AG08396 (cell line): ENCODE measurements around the gene NTRK3.

ENCODE experiments used
- DNase-seq: peaks from one replicate; pipeline ENCODE4 v3.0.0; 2012; ENCODE audit warnings: low spot score, mixed read lengths

The NTRK3 gene

DNA sequence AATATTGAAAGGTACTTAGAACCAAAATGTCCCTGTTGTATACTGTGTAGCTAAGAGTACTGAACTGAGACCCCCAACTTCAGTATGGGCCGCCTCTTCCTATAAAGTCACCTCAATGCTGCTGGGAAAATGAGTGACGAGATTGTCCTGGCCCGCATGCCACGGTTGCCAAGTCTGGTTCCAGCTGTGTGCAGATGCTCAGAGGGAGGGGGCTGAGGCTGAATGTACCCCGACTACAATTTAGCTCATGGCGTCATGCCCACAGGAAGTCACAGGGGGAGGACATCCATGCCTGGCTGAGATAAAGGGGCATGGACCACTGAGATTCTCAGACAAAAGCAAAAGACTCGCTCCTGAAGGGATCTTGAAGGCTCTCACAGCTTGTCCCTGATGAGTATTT, 271.1 kb downstream of the NTRK3 start:
- no peak for DNase-seq

- no peak for DNase-seq
Measured at GRCh38 chr15:87981969-87982368, 274.6 kb downstream of the NTRK3 start.

- DNase-seq = no peak
Measured at GRCh38 chr15:87977907-87978306, 278.6 kb downstream of the NTRK3 start.

DNA sequence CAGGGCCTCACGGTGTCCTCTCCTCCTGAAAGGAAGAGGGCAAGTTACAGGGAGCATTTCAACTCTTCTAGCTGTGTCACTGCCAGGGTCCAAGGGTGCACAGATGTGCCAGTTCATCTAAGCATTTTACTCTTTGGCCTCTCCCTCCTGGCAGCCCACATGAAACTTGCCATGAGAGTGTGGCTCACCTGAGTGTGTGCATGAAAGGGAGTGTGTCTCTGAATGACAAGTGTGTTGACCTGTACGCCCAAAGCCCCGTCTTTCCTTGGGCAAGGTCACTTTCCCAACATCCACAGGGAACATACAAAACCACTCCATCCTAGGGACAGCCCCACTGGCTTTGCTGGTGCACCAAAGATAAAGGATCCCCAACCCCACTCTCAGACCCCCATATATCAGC, 280.0 kb downstream of the NTRK3 start:
- no peak for DNase-seq

DNA sequence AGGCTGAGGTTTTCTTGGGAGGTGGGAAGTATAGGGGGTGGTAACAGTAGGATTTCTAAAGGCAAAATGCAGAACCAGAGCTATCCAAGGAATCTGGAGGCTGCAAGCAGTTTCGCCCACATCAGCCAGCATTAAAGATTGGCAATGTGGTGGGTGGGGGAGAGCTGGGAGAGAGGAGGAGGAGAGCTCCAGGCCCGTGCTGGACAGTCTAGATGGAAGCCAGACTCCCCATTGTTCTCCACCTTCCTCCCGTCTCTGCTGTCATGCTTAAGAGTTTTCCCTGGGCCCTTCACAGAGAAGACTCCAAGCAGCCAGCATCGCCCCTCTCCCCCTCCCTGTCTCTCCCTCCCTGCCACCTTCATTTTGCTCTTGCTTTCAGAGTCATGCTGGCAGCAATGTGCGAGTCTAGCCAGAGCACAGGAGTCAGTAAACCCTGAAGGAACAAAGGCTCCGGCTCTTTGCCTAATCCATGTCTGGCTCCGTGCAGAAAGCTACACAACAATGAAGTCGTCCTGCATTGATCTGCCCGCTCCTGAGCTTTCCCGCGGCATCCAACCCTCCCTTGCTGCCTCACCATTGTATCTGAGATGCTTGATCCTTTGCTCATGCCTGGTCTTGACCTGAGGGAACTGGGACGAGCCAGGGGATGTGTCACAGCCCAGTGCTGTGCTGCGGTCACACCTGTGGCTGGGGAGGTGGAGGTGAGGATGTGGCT, 282.9 kb downstream of the NTRK3 start:
- DNase-seq = no peak

GRCh38 chr15:87971076-87971475, 285.5 kb downstream of the NTRK3 start:
- DNase-seq = no peak

GRCh38 chr15:87967951-87968350, 288.6 kb downstream of the NTRK3 start:
- no peak for DNase-seq

DNA sequence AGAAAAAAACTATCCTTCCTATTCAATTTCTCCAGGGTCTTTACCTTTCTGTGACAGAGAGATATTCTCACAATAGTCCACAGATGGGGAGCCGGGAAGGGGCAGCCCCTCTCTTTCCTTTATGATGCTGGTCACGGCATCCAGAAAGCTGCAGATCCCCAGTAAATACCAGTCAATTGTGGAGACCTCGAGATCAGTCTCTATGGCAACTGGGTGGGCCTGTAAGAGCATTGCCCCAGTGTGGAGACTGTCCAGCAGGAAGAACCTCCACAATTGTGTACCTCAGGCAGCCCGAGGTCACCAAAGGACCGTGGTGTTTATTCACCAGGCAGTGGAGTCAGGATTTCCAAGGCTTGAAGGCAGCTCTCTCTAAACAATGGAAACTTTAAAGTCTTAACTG, 291.2 kb downstream of the NTRK3 start:
- no peak for DNase-seq

DNA sequence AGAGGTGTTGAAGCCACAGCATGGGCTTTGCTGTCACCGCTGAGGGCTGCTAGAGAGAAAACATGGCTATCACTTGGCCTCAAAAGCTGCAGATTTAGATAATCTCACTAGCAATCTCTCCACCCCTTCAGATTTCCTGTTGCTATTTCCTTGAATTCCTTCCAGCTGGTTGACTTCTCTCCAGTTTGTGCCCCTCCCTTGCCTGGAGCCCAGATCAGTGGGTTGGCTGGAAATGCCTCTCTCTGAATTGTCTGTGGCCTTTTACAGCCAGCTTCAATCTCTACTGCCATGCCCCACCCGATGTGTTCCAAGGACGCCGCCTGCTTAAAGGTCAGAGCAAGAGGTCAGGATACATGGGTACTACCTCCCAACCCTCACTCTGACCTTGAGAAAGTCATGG, 294.1 kb downstream of the NTRK3 start:
- DNase-seq = no peak

GRCh38 chr15:87961851-87962420, 294.6 kb downstream of the NTRK3 start:
- no peak for DNase-seq

DNA sequence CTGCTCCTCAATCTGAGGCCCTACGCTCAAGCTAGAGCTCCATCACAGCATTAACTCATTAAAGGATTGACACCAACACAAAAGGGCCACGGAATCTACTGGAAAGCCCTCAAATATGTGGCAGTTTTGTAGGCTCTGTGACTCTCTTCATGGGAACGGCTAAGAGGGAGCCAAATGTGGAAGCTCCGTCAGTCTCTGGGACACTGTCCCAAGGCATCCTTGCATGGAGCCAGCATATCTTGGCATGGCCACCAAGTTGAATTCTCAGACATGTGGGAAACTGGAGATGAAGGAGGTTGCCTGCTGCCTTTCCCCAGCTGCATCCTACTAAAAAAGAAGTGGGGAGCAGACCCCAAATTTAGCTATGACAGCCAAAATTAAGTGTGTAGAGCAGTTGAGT, 296.9 kb downstream of the NTRK3 start:
- DNase-seq = no peak

DNA sequence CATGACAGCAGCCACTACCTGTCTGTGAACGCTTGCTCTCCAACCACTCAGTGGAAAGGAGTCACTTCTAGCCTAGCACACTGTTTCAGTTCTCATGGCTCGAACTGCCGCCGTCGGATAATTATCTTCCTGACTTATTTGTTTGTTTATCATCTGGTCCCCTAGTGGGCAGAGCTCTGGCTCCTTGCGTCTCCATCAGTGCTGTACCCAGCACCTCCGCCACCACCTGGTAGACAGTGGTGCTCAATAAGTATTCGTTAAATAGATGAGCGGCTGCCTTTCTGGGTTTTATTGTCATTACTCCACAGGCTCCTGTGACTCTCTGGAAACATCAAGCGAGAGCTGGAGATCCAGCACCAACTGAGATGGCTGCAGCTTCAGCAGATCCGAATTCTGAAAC, 297.5 kb downstream of the NTRK3 start:
- DNase-seq = no peak

GRCh38 chr15:87955284-87955909, 301.1 kb downstream of the NTRK3 start:
- DNase-seq = no peak

GRCh38 chr15:87954793-87955192, 301.7 kb downstream of the NTRK3 start:
- DNase-seq = no peak

- DNase-seq = no peak
Measured at GRCh38 chr15:87952736-87953287, 303.7 kb downstream of the NTRK3 start.

GRCh38 chr15:87949575-87950223, 306.8 kb downstream of the NTRK3 start:
- no peak for DNase-seq

GRCh38 chr15:87949151-87949574, 307.4 kb downstream of the NTRK3 start:
- DNase-seq = no peak

DNA sequence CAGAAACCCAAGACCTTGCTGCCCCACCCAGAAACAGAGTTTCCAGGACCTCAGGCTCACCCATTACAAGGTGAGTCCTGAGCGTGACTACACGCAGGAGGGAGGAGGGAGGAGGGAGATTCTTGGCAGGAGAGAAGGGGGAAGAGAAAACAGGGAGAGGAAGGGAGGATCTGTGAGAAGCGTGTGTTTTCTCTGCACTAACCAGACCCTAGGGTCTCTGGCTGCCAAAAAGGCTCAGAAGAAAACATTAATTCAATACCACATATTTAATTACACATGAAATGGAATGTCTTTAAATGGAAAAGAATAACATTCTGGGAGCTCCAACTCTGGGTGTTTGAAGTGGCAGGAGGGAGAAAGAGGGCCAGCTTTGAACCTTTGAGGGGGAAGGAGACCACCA, 309.0 kb downstream of the NTRK3 start:
- no peak for DNase-seq

DNA sequence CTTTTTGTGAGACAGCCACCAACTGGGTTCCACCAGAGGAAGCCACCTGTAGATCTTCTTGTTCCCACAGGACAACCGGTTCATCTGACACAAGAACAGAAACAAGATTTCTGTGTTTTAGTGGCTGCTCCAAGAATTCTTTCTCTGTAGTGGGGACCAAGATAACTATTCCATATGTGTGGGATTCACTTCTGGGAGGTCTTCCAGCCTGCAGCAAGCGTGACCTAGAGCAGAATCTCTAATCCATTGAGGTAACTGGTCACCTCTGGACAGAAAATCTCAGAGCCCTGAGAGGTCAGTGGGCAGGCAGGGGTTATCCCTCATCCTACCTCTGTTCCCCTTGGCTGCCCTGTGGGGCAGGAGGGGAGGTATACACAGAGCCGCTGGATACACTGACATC, 311.3 kb downstream of the NTRK3 start:
- DNase-seq = no peak

- no peak for DNase-seq
Measured at GRCh38 chr15:87944691-87945090, 311.8 kb downstream of the NTRK3 start.

GRCh38 chr15:87944050-87944449, 312.5 kb downstream of the NTRK3 start:
- DNase-seq = no peak

DNA sequence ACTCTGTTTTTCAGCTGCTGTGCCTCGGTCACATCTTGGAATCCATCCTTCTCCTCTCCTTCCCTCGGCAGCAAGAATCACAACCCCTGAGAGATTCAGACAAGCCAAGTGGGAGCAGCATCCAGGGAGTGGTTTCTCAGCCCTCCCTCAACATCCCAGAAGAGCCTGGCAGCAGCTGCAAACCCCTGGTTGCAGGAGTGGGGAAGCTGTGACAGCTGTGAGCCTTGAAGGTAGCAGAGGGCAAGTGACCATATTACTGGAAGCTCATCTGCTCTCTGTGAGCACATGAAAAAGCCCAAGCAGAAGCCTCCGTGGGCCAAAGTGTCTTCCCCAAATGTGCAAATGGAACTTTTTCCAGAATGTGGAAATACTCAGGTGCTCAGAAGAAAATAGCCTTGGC, 312.9 kb downstream of the NTRK3 start:
- no peak for DNase-seq

DNA sequence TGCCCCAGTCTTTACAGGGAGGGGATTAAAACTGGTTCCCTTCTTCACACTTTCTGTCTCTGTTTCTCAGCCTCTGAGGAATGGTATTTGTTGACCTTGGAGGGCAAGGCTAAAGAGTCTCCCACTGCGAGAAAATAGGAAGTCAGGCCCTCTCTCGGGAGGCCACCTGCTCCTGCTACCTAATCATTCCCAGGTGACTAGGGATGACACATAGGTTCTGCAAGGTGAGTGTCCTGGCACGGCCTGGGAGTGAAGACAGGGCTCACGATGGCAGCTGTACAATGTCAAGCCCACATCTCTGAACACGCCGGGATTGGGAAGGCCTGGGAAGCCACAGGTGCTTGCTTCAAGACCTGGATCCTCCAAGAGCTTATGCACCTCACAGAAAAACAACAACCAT, 314.2 kb downstream of the NTRK3 start:
- no peak for DNase-seq
